K562 treated with DMSO at 1 percent for 48 hours (cell line): ENCODE results near the gene PPIA. TPM values are rescaled to one million over a fixed set of nuclear protein-coding genes. Genes with fewer than 3 reads are reported as not detected.

Experiments
- total RNA-seq: library from RNA; unstranded; fragments of 300-600 nt; gene quantifications from 2 replicates; pipeline ENCODE4 v1.2.3, GENCODE V29; 2022; ENCODE audit warnings: low replicate concordance; ENCODE audit errors: extremely low read depth

The PPIA gene
- total RNA-seq, result 1,475 and 1,935 TPM in 2 replicates

GRCh38 chr7:44796504-44797328 is at the start of gene PPIA:
TSS of gene PPIA (plus strand) at chr7:44796681. CDS start at chr7:44796725, 44 bp downstream.

GRCh38 chr7:44748045-44748947 is 48.2 kb upstream of the PPIA start, which contains the start of gene ZMIZ2:
TSS of gene ZMIZ2 (plus strand) at chr7:44748847. CDS start at chr7:44756250, 7,403 bp downstream.

GRCh38 chr7:44847920-44848634 is 51.6 kb downstream of the PPIA start, which contains the start of gene H2AZ2:
TSS of gene H2AZ2 (minus strand) at chr7:44848087. CDS start at chr7:44847971, 116 bp downstream.

Other genes starting within 250 kb of the PPIA start
- not detected in 2 replicates for gene DDX56, start 222.8 kb upstream of the PPIA start, total RNA-seq
- gene TMED4, start 214.4 kb upstream of the PPIA start, total RNA-seq, result 179 TPM in 1 of 2 replicates, not detected in the other
- gene OGDH, start 190.1 kb upstream of the PPIA start, total RNA-seq, result not detected in 2 replicates
- gene ZMIZ2, start 47.8 kb upstream of the PPIA start, total RNA-seq, result not detected in 2 replicates
- gene H2AZ2, start 51.4 kb downstream of the PPIA start, total RNA-seq, result not detected in 2 replicates
- gene PURB, start 88.8 kb downstream of the PPIA start, total RNA-seq, result not detected in 2 replicates
- not detected in 2 replicates for gene MYO1G, start 182.3 kb downstream of the PPIA start, total RNA-seq
- not detected in 2 replicates for gene CCM2, start 203.5 kb downstream of the PPIA start, total RNA-seq